GM18499 (cell line): ENCODE results near the gene GABBR2.
"Not testable (repeated sequence)": the region's sequence is repeated elsewhere in the genome, so short reads cannot be mapped to it uniquely, and the experiment has no call there.

Source experiments
- ATAC-seq: cut with Tn5 transposase; IDR thresholded peaks from one replicate; pipeline ENCODE4 v1.9.1; 2021; ENCODE audit warnings: moderate number of reproducible peaks; ENCODE audit not compliant: insufficient read depth, unreplicated experiment

The GABBR2 gene

GRCh38 chr9:98501819-98502218 is 206.9 kb downstream of the GABBR2 start:
- ATAC-seq: no peak

DNA sequence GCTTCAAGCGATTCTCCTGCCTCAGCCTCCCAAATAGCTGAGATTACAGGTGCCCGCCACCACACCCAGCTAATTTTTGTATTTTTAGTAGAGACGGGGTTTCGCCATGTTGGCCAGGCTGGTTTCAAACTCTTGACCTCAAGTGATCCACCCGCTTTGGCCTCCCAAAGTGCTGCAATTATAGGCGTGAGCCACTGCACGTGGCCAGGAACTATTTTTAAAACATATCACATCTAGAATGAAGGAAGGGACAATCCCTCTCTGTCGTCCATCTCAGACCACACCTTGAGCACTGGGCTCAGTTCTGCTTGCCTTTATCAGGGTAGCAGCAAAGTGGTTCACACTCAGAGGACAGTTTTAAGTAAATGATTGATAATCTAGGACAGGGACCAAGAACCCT is 207.5 kb downstream of the GABBR2 start:
- ATAC-seq: not testable (repeated sequence)

DNA sequence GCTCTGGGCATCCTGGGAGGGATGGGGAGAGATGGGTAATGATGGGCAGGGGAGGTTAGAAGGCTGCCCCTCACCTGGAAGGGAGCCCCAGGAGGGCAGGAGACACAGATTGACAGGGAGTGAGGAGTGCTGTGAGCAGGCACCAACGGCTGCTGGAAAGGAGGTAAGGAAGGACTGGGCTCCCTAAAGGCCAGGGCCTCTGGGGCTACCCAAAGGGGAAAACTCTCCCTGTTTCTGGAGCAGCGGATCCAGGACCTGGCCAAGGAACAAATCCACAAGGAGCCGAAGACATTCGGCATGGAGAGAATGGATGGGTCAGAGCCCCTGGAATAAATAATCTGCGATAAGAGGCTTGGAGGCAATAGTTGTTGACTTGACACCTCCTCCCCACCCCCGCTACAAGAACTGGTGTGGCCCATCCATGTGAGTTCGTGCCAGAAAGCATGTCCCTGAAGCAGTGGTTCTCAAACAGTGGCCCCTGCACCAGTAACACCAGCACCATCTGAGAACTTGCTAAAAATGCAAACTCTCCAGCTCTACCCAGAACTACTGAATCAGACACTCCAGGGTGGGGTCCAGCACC is 208.3 kb downstream of the GABBR2 start:
- no peak for ATAC-seq

GRCh38 chr9:98495530-98495929 is 213.2 kb downstream of the GABBR2 start:
- ATAC-seq: no peak

DNA sequence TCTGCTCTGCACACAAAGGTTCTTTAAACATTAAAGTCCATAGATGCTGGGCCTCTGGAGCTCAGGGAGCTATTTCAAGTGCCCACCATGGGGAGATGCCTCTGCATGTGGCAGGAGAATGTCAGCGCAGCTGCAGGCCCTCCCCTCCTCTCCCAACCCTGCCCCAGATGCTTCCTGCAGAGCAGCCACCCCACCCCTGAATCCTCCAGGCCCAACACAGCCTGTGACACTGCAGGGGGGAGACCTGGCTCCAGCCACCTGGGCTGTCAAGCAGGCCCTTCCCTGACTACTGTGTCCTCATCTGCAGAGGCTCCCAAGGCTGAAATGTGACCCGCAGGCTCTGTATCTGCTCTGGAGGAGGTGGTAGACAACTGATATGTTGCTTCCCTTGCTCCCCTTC is 213.9 kb downstream of the GABBR2 start:
- ATAC-seq: no peak

- no peak for ATAC-seq
These were observed 216.9 kb downstream of the GABBR2 start for GRCh38 chr9:98491828-98492227.

DNA sequence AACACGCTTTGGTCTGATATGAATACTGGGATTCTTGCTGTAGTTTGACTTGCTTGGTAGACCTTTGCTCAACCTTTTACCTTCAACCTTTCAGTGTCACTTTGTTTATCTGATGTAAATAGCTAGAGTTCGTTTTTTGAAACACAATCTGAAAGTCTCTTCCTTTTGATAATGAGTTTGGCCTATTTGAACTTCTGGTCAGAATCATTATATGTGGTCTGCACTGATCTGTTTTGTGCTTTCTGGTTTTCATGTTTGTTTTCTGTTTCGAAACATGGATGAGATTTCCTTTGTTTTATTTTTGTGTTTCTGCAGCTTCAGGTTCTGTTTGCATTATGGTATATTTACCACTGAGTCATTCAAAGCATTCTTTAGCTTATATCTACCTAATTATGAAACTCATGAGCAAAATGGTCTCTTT is 217.5 kb downstream of the GABBR2 start:
- no peak for ATAC-seq

DNA sequence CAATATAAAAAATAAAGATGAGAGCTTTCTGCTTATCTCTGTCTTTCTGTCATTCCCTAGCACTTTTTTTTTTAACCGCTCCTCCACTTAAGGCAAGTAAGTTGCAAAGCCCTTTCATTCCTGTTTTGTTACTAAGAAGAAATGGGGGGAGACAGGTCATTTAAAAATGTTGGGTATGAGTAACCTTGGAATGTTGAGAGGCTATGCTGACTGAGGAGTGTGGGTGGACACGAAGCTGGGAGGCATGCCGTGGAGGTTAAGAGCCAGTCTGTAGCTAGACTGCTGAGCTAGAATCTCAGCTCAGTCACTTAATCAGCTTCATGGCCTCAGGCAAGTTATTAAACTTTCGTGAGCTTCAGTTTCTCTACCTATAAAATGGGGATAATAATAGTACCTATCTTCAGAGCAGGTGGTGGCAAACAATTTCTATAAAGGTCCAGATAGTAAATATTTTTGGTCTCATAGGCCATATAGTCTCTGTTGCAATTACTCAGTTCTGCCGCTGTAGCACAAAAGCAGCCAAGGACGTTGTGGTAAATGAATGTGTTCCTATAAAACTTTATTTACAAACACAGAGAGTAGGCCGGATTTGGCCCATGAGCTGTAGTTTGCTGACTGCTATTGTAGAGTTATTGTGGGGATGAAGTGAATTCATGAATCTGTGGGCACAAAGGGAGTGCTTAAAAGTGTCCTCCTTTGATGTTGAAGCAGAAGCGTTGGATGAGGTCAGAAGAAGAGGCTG is 220.0 kb downstream of the GABBR2 start:
- no peak for ATAC-seq

DNA sequence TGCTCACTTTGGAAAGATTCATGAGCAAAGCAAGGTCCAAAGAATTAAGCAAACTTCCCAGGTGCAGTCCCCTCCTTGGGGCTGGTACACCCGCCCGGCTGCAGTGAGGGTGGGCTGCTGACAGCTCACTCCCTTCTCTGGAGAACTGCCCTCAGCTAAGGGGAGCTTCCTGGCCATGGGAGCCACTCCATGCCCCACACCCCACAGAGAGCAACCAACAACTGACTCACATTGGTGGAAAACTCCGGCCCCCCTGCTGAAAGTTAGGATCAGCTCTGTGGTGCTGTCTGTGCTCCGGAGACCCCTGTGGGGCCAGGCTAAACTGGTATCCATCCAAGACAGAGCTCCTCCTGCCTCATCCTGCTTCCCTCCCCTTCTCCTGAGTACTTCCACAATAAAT is 223.0 kb downstream of the GABBR2 start:
- ATAC-seq: no peak

GRCh38 chr9:98484162-98484561 is 224.6 kb downstream of the GABBR2 start:
- no peak for ATAC-seq

- no peak for ATAC-seq
These were observed 226.5 kb downstream of the GABBR2 start for GRCh38 chr9:98482226-98482625.

GRCh38 chr9:98481676-98482075 is 227.1 kb downstream of the GABBR2 start:
- ATAC-seq: no peak

- ATAC-seq: no peak
These were observed 228.5 kb downstream of the GABBR2 start for GRCh38 chr9:98479967-98480847.

DNA sequence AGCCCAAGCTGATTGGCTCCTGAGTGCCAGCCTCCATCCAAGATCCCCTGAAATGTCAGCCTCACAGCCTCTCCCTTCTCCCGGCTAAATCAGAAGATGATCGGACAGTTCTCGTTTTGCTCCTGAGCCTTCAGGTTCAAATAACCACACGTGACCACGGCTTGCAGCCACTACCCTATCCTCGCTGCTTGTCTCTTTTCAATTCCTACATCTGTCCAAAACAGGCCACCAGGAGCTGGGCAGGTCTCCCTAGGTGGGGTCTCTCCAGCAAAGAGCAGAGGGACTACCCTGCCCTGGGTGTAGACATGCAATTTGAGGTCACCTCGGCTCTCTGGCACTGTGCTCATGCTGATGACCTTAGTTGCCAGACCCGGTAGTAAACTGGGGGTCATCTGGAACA is 229.3 kb downstream of the GABBR2 start:
- ATAC-seq: no peak

DNA sequence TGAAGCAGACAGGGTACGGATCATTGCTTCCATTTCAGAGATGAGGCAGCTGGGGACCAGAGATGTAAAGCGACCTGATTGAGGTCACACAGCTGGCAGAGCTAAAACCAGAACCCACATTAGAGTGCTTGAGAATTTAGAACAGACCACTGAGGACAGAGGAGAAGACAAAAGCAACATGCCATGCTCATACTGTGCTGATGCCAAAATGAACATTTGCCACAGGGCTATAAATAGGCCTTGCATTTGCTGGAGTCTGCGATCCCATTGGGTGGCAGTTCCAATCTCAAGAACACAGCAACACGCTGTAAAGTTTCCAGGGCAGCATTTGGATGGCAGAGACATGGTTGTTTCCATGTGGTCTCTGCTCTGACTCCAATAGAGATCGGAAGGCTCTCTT is 230.9 kb downstream of the GABBR2 start:
- ATAC-seq: no peak

DNA sequence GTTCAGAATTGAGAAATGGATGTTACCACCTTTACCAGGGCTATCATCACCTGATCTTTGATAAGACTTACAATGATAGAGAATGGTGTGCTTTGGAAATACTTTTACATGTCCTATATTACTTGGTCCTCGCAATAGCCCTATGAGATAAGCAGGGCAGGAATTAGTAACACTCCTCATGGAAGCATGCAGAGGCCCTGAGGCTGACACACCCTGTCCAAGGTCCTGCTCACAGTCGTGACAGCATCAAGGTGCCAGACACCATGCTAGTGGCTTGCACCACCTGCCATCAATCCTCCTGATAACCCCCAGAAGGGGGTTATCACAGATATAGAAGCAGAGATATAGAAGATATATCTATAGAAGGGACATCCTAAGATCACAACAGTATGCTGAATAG is 236.5 kb downstream of the GABBR2 start:
- no peak for ATAC-seq

DNA sequence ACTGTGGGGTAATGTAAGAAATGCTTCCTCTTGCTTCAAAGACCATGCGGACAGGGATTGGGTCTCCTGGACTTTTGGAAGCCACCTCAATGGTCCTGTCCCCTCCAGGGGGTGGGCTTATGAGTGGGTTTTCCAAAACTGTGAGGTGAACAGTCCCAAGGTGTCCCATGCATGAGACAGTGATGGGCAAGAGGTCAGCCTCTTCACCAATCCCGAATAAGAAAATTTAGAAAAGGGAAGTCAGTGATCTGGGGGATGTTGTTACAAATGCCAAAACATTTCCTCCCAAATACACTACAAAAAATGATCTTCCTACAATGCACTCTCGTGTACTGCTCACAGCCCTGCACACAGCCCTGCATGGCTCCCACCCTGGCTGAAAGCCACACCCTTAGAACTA is 237.6 kb downstream of the GABBR2 start:
- no peak for ATAC-seq

DNA sequence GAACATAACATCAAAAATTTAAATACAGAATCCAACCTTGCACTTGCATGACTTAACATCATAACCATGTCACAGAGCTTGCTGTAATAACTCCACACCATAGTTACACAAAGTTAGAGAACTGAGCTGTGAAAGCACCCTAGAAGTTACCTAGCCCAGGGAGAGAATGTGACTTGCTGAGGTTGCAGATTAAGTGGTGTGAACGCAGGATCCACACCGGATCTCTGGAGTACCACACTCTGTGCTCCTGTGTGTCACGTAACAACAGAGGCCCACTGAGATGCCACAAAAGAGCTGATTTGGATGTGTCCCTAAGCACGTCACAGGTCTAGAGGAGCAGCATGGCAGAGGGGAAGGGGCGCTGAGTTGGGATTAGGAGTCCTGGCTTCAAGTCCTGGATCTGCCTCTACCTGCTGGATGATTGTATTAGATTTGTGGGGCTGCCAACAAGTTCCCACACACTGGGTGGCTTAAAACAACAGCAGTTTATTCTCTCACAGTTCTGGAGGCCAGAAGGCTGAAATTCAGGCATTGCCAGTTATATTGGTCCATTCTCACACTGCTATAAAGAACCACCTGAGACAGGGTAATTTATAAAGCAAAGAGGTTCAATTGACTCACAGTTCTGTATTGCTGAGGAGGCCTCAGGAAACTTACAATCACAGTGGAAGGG is 240.0 kb downstream of the GABBR2 start:
- ATAC-seq: no peak

DNA sequence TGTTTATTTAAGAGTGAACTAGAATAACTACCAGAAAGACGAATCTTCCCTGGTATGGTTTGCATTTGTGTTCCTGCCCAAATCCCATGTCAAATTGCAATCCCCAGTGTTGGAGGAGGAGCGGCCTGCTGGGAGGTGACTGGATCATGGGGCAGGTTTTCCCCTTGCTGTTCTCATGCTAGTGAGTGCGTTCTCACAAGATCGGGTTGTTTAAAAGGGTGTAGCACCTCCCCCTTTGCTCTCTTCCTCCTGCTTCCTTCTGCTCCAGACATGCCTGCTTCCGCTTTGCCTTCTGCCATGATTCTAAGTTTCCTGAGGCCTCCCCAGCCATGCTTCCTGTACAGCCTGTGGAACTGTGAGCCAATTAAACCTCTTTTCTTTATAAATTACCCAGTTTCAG is 242.9 kb downstream of the GABBR2 start:
- ATAC-seq: no peak

- ATAC-seq: not testable (repeated sequence)
These were observed 244.5 kb downstream of the GABBR2 start for GRCh38 chr9:98464156-98464690.
